KG1 (cell line): Measurements from ENCODE around the gene PFDN4.

Source experiments
- DNase-seq: peaks from one replicate; lab custom pipeline; 2025; lab: John Stamatoyannopoulos, UW

Gene PFDN4

GRCh38 chr20:54268941-54269340 lies 61.1 kb downstream of the PFDN4 start:
- DNase-seq = no peak
